GM18951 (cell line): ENCODE results near the gene C15orf39.
A peak's percentile ranks its signal among the peaks of the same experiment; 100 is the strongest.

Experiments used
- POLR2A ChIP-seq: IDR thresholded peaks from 4 replicates; pipeline ENCODE4 v1.6.1; 2011; ENCODE audit warnings: mild to moderate bottlenecking; ENCODE audit not compliant: insufficient read length, insufficient read depth; ENCODE audit errors: extremely low read depth
- in situ Hi-C: fragments of 300-500 bp; cut with MboI; formaldehyde crosslinking; loops from one replicate; pipeline ENCODE4 v1.12.0; 2022; ENCODE audit warnings: low sequenced_read_pairs, mixed read lengths, inconsistent platforms; ENCODE audit not compliant: unreplicated experiment

C15orf39 gene

GRCh38 chr15:75201616-75202250 is at the start of gene C15orf39:
Gene C15orf39 (plus strand): TSS chr15:75201882. CDS start chr15:75206049, 4,167 bp downstream.
- peak; percentile 97 for TF ChIP-seq POLR2A
- in situ Hi-C loops = loop anchor here (5.0 kb wide), 1 partner anchor 174 kb away; no protein-coding TSS in a partner anchor

- in situ Hi-C loops = no loop called here
- TF ChIP-seq POLR2A = no peak
Measured at GRCh38 chr15:75152382-75153079, 49.2 kb upstream of the C15orf39 start.

GRCh38 chr15:75153087-75153486 is 48.6 kb upstream of the C15orf39 start:
- no peak for TF ChIP-seq POLR2A
- in situ Hi-C loops = no loop called here

GRCh38 chr15:75153565-75154276 is 48.0 kb upstream of the C15orf39 start:
- TF ChIP-seq POLR2A = no peak
- in situ Hi-C loops = no loop called here

- in situ Hi-C loops = no loop called here
- TF ChIP-seq POLR2A = no peak
Measured at GRCh38 chr15:75154461-75155062, 47.1 kb upstream of the C15orf39 start.

- in situ Hi-C loops = no loop called here
Measured at GRCh38 chr15:75156326-75157215, 45.1 kb upstream of the C15orf39 start.

GRCh38 chr15:75158402-75158801 is 43.3 kb upstream of the C15orf39 start:
- TF ChIP-seq POLR2A = no peak
- in situ Hi-C loops = no loop called here

More at GRCh38 chr15:75156326-75157215, 45.1 kb upstream of the C15orf39 start:
- no peak for TF ChIP-seq POLR2A

- in situ Hi-C loops = no loop called here
- no peak for TF ChIP-seq POLR2A
Measured at GRCh38 chr15:75159244-75159643, 42.4 kb upstream of the C15orf39 start.

GRCh38 chr15:75161106-75161916 is 40.4 kb upstream of the C15orf39 start:
- in situ Hi-C loops = no loop called here
- no peak for TF ChIP-seq POLR2A

GRCh38 chr15:75161917-75162414 is 39.7 kb upstream of the C15orf39 start:
- in situ Hi-C loops = no loop called here
- TF ChIP-seq POLR2A = no peak

GRCh38 chr15:75163150-75163564 is 38.5 kb upstream of the C15orf39 start:
- no peak for TF ChIP-seq POLR2A
- in situ Hi-C loops = no loop called here
